Loucy (cell line): Measurements from ENCODE around the gene PDE10A.

Experiments used
- H2AFZ ChIP-seq: fragments of 200-600 bp; sonication (generic); 2 replicates; pipeline ENCODE4 v1.6.0; 2016; ENCODE audit warnings: antibody characterized with exemption, mild to moderate bottlenecking, low read length, moderate library complexity
- H3F3A ChIP-seq: fragments of 200-600 bp; 2 replicates; pipeline ENCODE4 v1.6.0; 2016; ENCODE audit warnings: antibody characterized with exemption, low read depth, mild to moderate bottlenecking
- H3K27me3 ChIP-seq: fragments of 200-600 bp; sonication (generic); 2 replicates; pipeline ENCODE4 v1.6.1; 2014; ENCODE audit warnings: low read length, mild to moderate bottlenecking; ENCODE audit not compliant: insufficient read depth, poor library complexity, severe bottlenecking
- H3K36me3 ChIP-seq: fragments of 200-600 bp; sonication (generic); 2 replicates; pipeline ENCODE4 v1.6.1; 2016; ENCODE audit warnings: low read length; ENCODE audit not compliant: insufficient read depth
- H3K4me1 ChIP-seq: fragments of 200-600 bp; sonication (generic); 2 replicates; pipeline ENCODE4 v1.5.1; 2014; ENCODE audit warnings: low read length, mild to moderate bottlenecking; ENCODE audit not compliant: insufficient read depth, poor library complexity, severe bottlenecking
- H3K4me2 ChIP-seq: fragments of 200-600 bp; sonication (generic); 2 replicates; pipeline ENCODE4 v1.6.0; 2014; ENCODE audit warnings: antibody characterized with exemption, low read length, low read depth, mild to moderate bottlenecking; ENCODE audit not compliant: poor library complexity, severe bottlenecking
- H3K4me3 ChIP-seq: fragments of 200-600 bp; sonication (generic); 2 replicates; pipeline ENCODE4 v1.5.1; 2014; ENCODE audit warnings: low read length, mild to moderate bottlenecking, mixed read lengths; ENCODE audit not compliant: poor library complexity, severe bottlenecking
- H3K79me2 ChIP-seq: fragments of 200-600 bp; sonication (generic); 2 replicates; pipeline ENCODE4 v1.6.1; 2014; ENCODE audit warnings: low read length; ENCODE audit not compliant: insufficient read depth
- H3K9ac ChIP-seq: fragments of 200-600 bp; sonication (generic); 2 replicates; pipeline ENCODE4 v1.6.0; 2014; ENCODE audit warnings: mild to moderate bottlenecking, low read depth, low read length, moderate library complexity; ENCODE audit not compliant: poor library complexity, severe bottlenecking
- H3K9me2 ChIP-seq: fragments of 200-600 bp; sonication (generic); replicated peaks from 2 replicates; pipeline ENCODE4 v1.6.1; 2016; ENCODE audit warnings: low read depth, low read length, mixed read lengths
- H3K9me3 ChIP-seq: fragments of 200-600 bp; sonication (generic); 2 replicates; pipeline ENCODE4 v1.6.1; 2014; ENCODE audit warnings: mild to moderate bottlenecking, antibody characterized with exemption, low read length, low read depth; ENCODE audit not compliant: insufficient read depth
- H4K20me1 ChIP-seq: fragments of 200-600 bp; sonication (generic); 2 replicates; pipeline ENCODE4 v1.6.0; 2014; ENCODE audit warnings: antibody characterized with exemption, low read length, mild to moderate bottlenecking; ENCODE audit not compliant: insufficient read depth, poor library complexity, severe bottlenecking
- CTCF ChIP-seq: fragments of 200-600 bp; sonication (generic); conservative IDR thresholded peaks from 2 replicates; pipeline ENCODE4 v1.5.1; 2014; ENCODE audit warnings: mild to moderate bottlenecking, antibody characterized with exemption, low read length
- EZH2phosphoT487 ChIP-seq: fragments of 200-600 bp; IDR thresholded peaks from 2 replicates; pipeline ENCODE4 v1.6.1; 2018; ENCODE audit warnings: antibody characterized with exemption, mild to moderate bottlenecking, moderate library complexity, borderline replicate concordance

Gene PDE10A

GRCh38 chr6:165697171-165697570, 34.1 kb upstream of the PDE10A start:
- H3K27me3 ChIP-seq, result no peaks in the 10 kb centered on the region
- H3K4me3 ChIP-seq, result no peak overlapping the region
- no peaks in the 10 kb centered on the region; the same call in 1 of the 2 replicates for H3K9me3 ChIP-seq
- H3K9me2 ChIP-seq, result no peaks in the 10 kb centered on the region
- no peaks in the 10 kb centered on the region for H3K36me3 ChIP-seq
- H3F3A ChIP-seq, result no peaks in the 10 kb centered on the region
- H2AFZ ChIP-seq, result no peak overlapping the region
- H4K20me1 ChIP-seq, result no peaks in the 10 kb centered on the region
- no peak overlapping the region for H3K9ac ChIP-seq
- no peaks in the 10 kb centered on the region for H3K79me2 ChIP-seq
- no peaks in the 10 kb centered on the region for H3K4me1 ChIP-seq
- no peak overlapping the region for H3K4me2 ChIP-seq
- no peak for TF ChIP-seq CTCF
- no peak for TF ChIP-seq EZH2phosphoT487

GRCh38 chr6:165695722-165696515, 32.9 kb upstream of the PDE10A start:
- no peaks in the 10 kb centered on the region for H4K20me1 ChIP-seq
- no peaks in the 10 kb centered on the region for H3F3A ChIP-seq
- H3K27me3 ChIP-seq, result no peaks in the 10 kb centered on the region
- H3K4me1 ChIP-seq, result no peaks in the 10 kb centered on the region
- no peaks in the 10 kb centered on the region; the same call in 1 of the 2 replicates for H3K9me3 ChIP-seq
- no peak overlapping the region for H2AFZ ChIP-seq
- no peaks in the 10 kb centered on the region for H3K9me2 ChIP-seq
- no peaks in the 10 kb centered on the region for H3K79me2 ChIP-seq
- TF ChIP-seq CTCF, result no peak
- H3K4me3 ChIP-seq, result no peak overlapping the region
- H3K36me3 ChIP-seq, result no peaks in the 10 kb centered on the region
- H3K4me2 ChIP-seq, result no peak overlapping the region
- H3K9ac ChIP-seq, result no peak overlapping the region

- Histone ChIP-seq H3K9me3 (no peaks in the 10 kb centered on the region; the same call in 1 of the 2 replicates), H3K4me3 (no peak overlapping the region), H3K9me2 (no peaks in the 10 kb centered on the region), H3K27me3 (no peaks in the 10 kb centered on the region), H4K20me1 (no peaks in the 10 kb centered on the region), H3K36me3 (no peaks in the 10 kb centered on the region), H3K79me2 (no peaks in the 10 kb centered on the region), H3K9ac (no peak overlapping the region), H2AFZ (no peak overlapping the region), H3F3A (no peaks in the 10 kb centered on the region), H3K4me2 (no peak overlapping the region), H3K4me1 (no peaks in the 10 kb centered on the region)
- TF ChIP-seq CTCF, result no peak
- TF ChIP-seq EZH2phosphoT487, result no peak
Observed at GRCh38 chr6:165694296-165694695, 31.3 kb upstream of the PDE10A start.
